ENCODE measurements around the gene YPEL2.

Gene YPEL2

DNA sequence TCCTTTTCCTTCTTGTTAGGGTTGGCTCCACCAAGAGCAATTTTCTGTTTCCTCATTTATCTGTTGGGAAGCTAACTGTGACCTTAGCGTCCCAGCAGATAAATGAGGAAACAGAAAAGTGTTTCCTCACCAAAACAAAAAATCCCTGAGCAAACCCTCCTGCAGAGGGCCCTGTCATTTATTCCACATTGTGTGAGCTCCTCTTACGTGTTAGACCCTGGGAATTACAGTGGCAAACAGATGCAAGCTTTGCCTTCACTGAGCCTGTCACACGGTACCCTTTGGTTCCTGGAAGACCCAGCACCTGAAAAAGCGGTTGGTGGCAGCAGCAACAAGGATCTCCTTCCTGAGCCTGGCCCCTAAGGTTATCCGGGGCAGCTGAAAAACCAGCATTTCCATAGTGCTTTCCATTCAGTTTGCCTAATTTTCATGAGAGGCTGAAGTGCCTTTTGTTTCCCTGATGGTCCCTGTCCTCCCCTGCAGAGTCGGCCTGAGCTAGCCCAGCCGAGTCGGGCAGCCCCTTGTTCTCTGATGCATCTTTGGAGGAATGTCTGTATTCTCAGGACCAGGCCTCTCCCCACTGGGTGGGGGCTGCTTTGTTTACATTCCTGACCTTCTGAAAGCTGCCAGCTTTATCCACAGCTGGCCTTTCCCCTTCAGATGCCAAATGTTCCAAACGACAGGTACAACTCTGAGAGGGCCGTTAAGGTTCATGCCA, 34.7 kb downstream of the YPEL2 start:
- TF ChIP-seq, protein P1, sequence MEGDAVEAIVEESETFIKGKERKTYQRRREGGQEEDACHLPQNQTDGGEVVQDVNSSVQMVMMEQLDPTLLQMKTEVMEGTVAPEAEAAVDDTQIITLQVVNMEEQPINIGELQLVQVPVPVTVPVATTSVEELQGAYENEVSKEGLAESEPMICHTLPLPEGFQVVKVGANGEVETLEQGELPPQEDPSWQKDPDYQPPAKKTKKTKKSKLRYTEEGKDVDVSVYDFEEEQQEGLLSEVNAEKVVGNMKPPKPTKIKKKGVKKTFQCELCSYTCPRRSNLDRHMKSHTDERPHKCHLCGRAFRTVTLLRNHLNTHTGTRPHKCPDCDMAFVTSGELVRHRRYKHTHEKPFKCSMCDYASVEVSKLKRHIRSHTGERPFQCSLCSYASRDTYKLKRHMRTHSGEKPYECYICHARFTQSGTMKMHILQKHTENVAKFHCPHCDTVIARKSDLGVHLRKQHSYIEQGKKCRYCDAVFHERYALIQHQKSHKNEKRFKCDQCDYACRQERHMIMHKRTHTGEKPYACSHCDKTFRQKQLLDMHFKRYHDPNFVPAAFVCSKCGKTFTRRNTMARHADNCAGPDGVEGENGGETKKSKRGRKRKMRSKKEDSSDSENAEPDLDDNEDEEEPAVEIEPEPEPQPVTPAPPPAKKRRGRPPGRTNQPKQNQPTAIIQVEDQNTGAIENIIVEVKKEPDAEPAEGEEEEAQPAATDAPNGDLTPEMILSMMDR (IDR thresholded peaks at IDR 0.05) = no peak
- peak; percentile 39 for DNase-seq
- no peaks in the 10 kb centered on the region for H3K9me3 Mint-ChIP-seq
- peaks cover 96% of the 10 kb centered on the region for H3K4me1 Mint-ChIP-seq
- H3K4me3 Mint-ChIP-seq = peak overlapping the region; percentile 66
- peaks cover 2% of the 10 kb centered on the region for H3K27me3 Mint-ChIP-seq (ENCODE audit: low read depth, poor library complexity)
- peaks cover 6% of the 10 kb centered on the region for H3K36me3 Mint-ChIP-seq (ENCODE audit: low read depth)
- peak overlapping the region; percentile 96 for H3K27ac Mint-ChIP-seq

DNA sequence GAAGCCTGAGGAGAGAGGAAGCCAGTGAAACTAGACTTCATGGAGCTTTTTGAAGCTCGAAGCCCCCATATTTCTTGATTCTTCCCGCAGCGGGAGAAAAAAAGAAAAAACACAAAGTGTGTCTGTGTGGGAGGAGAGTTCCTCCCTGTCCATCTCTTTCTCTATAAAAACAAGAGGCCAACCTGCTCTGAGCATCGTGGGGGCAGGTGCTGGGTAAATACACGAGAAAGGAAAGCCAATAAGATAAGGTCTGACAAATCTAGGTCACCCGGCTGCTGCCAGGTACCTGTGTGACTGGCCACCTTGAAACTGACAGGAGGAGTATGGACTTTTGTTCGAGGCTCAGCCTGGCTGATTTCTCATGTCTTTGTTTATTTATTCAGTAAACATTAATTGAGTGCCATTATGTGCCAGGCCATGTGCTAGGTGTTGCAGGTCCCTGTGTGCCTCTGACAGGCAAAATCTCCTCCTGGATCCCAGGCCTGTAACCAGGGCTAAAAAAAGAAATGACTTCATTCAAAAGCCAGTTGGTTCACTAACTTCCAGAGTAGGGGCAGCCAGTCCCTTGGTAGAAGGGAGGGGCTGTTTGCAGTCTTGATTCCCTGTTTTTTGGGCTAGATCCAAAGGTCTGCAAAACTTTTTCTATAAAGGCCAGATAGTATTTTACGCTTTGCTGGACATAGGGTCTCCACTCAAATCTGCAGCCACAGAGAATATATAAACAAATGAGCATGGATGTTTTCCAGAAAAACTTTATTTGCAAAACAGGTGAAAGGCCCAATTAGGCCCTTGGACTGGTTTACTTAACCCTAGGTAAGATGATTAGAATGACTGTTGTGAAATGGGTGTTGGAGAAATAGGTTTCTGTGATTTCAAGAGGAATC, 35.6 kb downstream of the YPEL2 start:
- no peak for DNase-seq
- H3K36me3 Mint-ChIP-seq (ENCODE audit: low read depth) = peaks cover 6% of the 10 kb centered on the region
- H3K9me3 Mint-ChIP-seq = no peaks in the 10 kb centered on the region
- TF ChIP-seq, protein P1 (IDR thresholded peaks at IDR 0.05) = no peak
- H3K4me1 Mint-ChIP-seq = peaks cover 96% of the 10 kb centered on the region
- H3K27me3 Mint-ChIP-seq (ENCODE audit: low read depth, poor library complexity) = peaks cover 2% of the 10 kb centered on the region
- peak overlapping the region; percentile 96 for H3K27ac Mint-ChIP-seq
- peak overlapping the region; percentile 66 for H3K4me3 Mint-ChIP-seq

DNA sequence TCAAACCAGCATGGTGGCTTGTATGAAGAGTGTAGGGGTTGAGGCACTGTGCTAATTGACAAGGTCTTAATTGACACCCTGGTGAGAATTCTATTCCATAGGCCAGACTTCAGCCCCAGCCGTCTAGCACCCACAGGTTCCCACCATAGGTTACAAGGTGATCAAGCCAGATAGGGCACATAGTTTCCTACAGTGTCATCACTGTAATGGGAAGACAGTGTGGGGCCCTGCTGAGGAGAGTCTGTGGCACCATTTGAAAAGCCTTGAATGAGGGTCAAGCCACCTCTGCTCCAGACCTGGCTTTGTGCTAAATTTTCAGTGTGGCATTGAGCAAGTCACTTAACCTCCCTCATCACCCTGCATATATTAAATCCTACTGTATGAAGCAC, 36.2 kb downstream of the YPEL2 start:
- DNase-seq = no peak
- Mint-ChIP-seq H3K4me1 (peaks cover 96% of the 10 kb centered on the region), H3K36me3 (ENCODE audit: low read depth) (peaks cover 6% of the 10 kb centered on the region), H3K27me3 (ENCODE audit: low read depth, poor library complexity) (peaks cover 2% of the 10 kb centered on the region), H3K27ac (peak overlapping the region; percentile 94), H3K4me3 (peak overlapping the region; percentile 40), H3K9me3 (no peaks in the 10 kb centered on the region)
- TF ChIP-seq, protein P1 (IDR thresholded peaks at IDR 0.05) = no peak

DNA sequence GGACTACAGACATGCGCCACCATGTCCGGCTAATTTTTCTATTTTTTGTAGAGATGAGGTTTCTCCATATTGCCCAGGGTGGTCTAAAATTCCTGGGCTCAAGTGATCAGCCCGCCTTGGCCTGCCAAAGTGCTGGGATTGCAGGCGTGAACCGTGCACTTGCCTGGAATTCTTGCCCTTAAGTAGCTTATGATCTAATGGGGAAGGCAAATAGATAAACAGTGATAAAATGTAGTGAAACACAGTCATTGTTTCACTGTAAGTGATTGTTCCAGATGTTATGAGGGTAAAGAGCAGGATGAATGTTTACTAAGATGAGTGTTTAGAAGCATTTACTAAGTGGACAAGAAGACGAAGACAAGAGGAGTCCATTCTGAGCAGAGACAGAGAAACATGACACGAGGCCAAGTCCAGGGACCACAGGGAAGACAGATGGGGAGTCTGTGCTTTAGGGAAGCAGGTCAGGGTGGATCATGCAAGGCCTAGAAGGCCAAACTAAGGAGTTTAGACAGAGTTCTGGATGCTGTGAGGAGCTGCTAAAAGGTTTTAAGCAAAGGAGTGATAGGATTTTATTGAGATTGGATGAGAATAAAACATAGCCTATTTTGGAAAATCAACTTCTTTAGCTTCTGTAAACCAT, 36.9 kb downstream of the YPEL2 start:
- TF ChIP-seq, protein P1 (IDR thresholded peaks at IDR 0.05) = no peak
- H3K4me1 Mint-ChIP-seq = peaks cover 99% of the 10 kb centered on the region

DNA sequence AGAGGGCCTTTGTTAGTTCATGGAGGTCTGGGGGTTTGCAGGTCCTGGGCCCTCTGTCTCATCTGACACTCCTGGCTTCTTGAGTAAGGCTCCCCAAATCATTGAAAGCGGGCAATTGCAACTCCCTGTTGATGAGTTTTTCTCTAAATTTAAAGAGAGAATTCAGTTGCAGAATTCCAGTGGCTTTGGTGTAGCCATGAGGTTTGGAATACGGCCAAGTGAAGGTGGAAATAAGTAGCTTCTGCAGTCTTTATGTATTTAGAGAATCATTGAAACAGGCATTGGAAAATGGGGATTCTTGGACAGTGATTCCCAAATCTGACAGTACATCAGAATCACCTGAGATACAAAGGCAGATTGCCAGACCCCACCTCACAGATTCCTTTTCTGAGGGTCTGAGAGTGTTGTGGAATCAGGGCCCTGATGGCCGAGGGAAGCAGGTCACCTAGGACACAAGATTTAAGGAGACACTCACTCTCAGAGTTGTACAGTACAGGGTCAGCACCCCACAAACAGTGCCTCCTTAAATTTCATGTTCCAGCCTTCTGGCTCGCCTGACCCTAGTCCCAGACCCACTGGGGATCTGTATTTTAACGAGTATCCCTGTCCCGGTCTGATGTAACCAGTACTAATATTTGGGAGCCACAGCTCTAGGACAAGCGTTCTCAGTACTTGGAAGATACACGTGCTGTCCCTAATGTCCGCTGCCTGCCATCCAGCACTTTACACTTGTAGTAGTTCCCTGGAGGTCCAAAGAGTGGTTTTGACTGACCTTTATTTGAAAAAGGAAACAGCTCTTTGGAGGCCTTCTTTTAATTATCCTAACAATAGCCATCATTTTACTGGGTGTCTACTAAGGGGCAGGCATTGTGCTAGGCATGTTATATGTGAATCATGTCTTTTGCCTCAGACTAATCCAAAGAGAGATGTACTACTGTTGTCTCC, 37.8 kb downstream of the YPEL2 start:
- peaks cover 99% of the 10 kb centered on the region for H3K4me1 Mint-ChIP-seq
- peaks cover 3% of the 10 kb centered on the region for H3K27me3 Mint-ChIP-seq (ENCODE audit: low read depth, poor library complexity)
- H3K27ac Mint-ChIP-seq = peak overlapping the region; percentile 40
- no peaks in the 10 kb centered on the region for H3K9me3 Mint-ChIP-seq
- H3K4me3 Mint-ChIP-seq = no peak overlapping the region
- H3K36me3 Mint-ChIP-seq (ENCODE audit: low read depth) = peaks cover under 1% of the 10 kb centered on the region
- TF ChIP-seq, protein P1 (IDR thresholded peaks at IDR 0.05) = no peak
- no peak for DNase-seq

More for the DNA sequence above, 36.9 kb downstream of the YPEL2 start:
- H3K27me3 Mint-ChIP-seq (ENCODE audit: low read depth, poor library complexity) = peaks cover 2% of the 10 kb centered on the region
- peak overlapping the region; percentile 1 for H3K4me3 Mint-ChIP-seq
- peaks cover 6% of the 10 kb centered on the region for H3K36me3 Mint-ChIP-seq (ENCODE audit: low read depth)
- no peak overlapping the region for H3K27ac Mint-ChIP-seq
- H3K9me3 Mint-ChIP-seq = no peaks in the 10 kb centered on the region
- DNase-seq = no peak

Data from nephron progenitor cell (in vitro differentiated cells).